HG03457 (cell line): Measurements from ENCODE around the gene RECQL.
A peak's percentile ranks its signal among the peaks of the same experiment; 100 is the strongest.

ENCODE experiments used
- ATAC-seq: cut with Tn5 transposase; IDR thresholded peaks from one replicate; pipeline ENCODE4 v1.9.1; 2021; ENCODE audit warnings: moderate number of reproducible peaks; ENCODE audit not compliant: unreplicated experiment

Gene RECQL, protein sequence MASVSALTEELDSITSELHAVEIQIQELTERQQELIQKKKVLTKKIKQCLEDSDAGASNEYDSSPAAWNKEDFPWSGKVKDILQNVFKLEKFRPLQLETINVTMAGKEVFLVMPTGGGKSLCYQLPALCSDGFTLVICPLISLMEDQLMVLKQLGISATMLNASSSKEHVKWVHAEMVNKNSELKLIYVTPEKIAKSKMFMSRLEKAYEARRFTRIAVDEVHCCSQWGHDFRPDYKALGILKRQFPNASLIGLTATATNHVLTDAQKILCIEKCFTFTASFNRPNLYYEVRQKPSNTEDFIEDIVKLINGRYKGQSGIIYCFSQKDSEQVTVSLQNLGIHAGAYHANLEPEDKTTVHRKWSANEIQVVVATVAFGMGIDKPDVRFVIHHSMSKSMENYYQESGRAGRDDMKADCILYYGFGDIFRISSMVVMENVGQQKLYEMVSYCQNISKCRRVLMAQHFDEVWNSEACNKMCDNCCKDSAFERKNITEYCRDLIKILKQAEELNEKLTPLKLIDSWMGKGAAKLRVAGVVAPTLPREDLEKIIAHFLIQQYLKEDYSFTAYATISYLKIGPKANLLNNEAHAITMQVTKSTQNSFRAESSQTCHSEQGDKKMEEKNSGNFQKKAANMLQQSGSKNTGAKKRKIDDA

GRCh38 chr12:21501258-21502163 lies at the start of gene RECQL, which contains the start of gene GOLT1B:
TSS of gene RECQL (minus strand) at chr12:21501635. CDS start at chr12:21499570, 2,065 bp downstream.
TSS of gene GOLT1B (plus strand) at chr12:21501789. CDS start at chr12:21501924, 135 bp downstream.
- ATAC-seq = peak; percentile 98

DNA sequence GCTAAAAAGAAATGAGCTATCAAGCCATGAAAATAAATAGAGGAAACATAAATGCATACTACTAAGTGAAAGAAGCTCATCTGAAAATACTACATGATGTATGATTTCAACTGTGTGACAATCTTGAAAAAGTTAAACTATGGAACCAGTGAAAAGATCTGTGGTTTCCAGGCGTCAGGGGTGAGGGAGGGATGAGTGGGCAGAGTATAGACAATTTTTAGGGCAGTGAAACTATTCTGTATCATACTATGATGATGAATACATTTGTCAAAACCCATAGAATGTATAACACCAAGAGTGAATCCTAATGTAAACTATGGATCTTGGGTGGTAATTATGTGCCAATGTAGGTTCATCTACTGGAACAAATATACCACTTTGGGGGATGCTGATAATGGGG lies 46.0 kb upstream of the RECQL start:
- ATAC-seq = no peak

GRCh38 chr12:21546716-21547115 lies 45.3 kb upstream of the RECQL start:
- ATAC-seq = no peak

DNA sequence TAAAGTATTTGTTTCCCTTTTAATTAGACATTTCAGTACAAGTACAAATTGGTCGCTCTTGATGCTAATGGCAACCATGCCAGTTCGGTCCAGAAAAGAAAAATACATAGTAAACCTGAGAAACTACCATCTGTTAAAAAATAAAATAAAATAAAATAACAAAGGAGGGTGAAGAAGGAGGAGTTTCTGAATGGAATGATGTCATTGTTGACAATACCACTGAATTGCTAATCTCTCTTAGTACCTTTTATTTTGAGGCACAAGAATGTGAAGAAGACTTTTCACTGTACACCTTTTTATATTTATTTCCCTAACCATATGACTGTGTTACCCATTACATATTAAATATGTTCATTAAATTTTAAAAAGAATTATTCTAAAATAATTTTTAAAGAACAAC lies 44.1 kb upstream of the RECQL start:
- no peak for ATAC-seq

DNA sequence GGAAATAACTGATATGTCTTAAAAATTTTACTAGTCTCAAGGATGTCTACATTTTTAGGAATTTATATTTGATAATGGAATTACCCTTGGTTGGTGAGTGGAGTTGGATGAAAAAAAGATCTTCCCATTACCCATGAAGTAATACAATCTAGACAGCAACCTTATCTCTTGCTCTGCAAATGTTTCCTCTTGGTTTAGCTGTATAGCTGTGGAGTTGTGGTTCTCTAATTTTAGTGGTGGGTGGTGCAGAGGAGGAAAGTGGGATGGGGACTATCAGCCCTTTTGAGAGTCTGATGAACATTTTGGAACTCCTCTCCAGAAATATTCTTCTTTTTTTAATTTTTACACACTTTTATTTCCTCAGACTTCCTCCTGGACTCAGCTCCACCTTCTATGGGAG lies 41.7 kb upstream of the RECQL start:
- ATAC-seq = no peak

DNA sequence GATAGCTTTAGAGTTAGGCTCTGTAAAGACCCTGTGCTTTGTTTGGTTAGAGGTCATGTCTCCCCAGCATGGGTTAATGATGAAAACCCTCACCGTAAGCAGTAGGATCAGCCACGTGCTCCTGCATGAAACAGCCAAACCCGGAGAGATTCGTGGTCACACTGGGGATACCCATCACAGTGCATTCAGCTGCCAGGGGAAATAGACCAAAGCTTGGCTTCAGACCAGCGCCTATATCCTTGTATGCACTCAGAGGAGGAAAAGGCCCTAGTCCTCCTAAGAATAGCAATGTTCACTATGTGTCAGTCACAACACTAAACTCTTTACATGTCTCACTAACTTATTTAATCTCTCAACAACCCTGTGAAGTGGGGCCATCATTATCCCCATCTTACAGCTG lies 41.0 kb upstream of the RECQL start:
- ATAC-seq = no peak

GRCh38 chr12:21541773-21542172 lies 40.3 kb upstream of the RECQL start:
- no peak for ATAC-seq

GRCh38 chr12:21539797-21540196 lies 38.4 kb upstream of the RECQL start:
- ATAC-seq = no peak

- no peak for ATAC-seq
These were observed 36.7 kb upstream of the RECQL start for GRCh38 chr12:21538061-21538653.

- no peak for ATAC-seq
These were observed 28.0 kb upstream of the RECQL start for GRCh38 chr12:21529456-21529855.

- ATAC-seq = no peak
These were observed 27.5 kb upstream of the RECQL start for GRCh38 chr12:21528953-21529352.

- peak; percentile 98 for ATAC-seq
These were observed 26.2 kb upstream of the RECQL start for GRCh38 chr12:21527451-21528180.

DNA sequence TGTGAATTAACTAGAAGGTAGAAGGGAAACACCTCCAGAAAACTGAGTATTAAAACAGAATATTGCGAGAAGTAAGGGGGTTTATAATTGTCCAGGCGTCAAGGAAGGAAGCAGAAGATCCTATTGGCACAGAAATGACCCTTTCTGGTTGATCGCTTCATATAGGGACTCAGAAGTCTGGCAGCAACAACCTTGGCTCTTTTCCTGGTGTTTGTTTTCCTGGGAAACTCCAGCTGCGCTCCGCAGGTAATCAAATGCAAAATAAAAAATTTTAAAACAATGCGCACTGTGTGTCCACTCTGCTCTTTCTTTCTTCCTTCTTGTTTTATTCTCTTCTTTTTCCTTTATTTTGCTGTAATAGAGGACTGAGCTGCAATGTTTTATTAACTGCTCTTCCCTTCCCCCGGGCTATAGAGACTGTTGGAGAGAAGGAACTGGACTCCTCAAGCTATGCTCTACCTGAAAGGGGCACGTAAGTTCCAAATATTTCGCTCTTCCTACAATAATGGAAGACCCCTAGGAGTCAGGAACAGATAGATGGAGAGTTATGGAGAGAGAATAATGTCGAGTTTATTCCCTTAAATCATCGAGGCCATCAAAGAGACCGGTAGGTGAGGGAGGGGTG lies 25.4 kb upstream of the RECQL start:
- no peak for ATAC-seq

DNA sequence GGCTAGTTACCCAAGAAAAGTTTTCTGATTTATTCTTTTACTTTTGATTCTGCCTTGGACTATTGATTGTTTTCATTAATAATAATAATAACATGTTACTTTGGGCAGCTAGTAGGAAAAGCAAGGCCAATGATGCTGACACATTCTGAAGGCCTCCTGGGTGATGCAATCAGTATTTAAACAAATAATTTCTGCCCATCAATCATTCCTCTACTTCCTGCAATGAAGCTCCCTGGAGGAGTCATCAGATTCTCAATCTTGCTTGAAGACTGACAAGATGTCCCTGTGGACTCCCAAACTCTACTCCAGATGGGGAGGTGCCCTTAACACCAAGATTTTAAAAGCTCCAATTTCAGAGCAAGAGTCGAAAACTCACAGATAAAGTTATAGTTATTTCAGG lies 24.6 kb upstream of the RECQL start, which contains the start of gene SPX:
SPX (plus strand) TSS at position 244 of the 400 bp plus-strand sequence. CDS start 177 bp downstream, outside the sequence.
- no peak for ATAC-seq

DNA sequence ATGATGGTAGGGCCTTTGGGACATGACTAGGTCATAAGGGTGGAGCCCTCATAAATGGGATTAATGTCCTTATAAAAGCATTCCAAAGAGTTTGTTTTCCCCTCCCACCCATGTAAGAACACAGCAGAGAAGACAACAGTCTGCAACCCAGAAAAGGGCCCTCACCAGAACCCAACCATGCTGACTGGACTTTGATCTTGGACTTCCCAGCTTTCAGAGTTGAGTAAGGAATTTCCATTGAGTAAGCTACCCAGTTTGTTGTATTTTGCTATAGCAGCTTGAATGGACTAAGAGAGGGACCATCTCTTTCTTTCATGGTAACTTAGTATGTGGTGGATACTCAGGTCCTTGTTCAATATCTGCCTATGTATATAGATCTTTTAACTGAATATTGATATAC lies 21.7 kb upstream of the RECQL start:
- ATAC-seq = no peak

DNA sequence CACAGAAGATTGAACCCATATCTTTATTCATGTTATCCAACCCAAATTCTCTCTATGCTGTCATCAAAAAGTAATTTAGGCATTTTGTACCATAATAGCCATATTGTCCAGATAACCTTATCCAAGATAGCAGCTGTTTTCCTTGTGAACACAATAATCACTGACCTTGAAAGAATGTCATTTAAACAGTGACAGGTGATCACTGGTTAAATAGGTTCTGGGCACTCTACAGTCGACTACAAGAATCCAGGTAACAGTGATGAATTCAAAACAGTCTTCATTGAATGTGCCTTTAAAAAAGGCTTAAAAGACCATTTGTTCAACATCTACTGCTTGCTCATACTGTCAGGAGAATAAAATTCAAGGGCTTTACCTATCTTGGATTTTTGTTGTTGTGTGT lies 20.1 kb upstream of the RECQL start:
- no peak for ATAC-seq

DNA sequence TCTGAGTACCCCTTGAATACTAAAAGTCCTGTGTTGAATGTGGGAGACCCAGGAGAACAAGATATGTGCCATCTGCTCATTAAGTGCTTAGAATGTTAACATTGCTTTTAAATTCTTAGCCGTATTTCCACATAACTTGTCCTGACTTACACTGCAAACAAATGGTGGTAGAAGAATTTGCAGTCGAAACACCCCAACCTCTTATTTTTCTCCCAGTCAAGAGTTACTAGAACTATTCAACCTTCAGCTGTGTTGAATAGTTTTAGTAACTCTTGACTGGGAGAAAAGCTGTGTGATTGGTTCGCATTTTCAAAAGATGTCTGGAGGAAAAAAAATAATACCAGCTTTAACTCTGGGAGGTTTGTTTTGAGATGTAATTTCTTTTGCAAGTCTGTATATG lies 17.0 kb upstream of the RECQL start:
- ATAC-seq = no peak

GRCh38 chr12:21516281-21516680 lies 14.8 kb upstream of the RECQL start:
- no peak for ATAC-seq

DNA sequence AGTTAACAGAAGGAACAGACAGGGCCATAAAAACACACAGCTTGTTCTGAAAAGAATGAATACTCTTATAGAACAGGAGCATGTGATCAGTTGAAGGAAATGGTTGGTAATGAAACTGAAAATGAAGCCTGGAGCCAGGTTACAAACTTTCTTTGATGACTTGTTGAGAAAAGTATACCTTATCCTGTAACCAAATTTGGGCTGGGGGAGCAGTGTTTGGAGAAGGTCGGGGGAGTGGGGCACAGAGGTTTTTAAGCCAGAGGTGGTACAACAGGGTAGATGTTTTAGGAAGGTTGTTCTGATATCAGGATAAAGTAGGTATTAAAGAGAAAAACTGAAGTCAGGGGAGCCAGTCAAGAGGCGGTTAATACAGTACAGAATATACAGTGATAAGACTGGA lies 8.3 kb upstream of the RECQL start:
- ATAC-seq = peak; percentile 90

GRCh38 chr12:21507849-21508248 lies 6.4 kb upstream of the RECQL start:
- no peak for ATAC-seq
